Measurements from ENCODE around the gene UGT1A10.

GRCh38 chr2:233813236-233814055, 177.2 kb downstream of the UGT1A10 start:
- TF ChIP-seq FOXM1 (IDR thresholded peaks at IDR 0.05; ENCODE audit: borderline replicate concordance, low read depth): no peak
- TF ChIP-seq, protein P1, sequence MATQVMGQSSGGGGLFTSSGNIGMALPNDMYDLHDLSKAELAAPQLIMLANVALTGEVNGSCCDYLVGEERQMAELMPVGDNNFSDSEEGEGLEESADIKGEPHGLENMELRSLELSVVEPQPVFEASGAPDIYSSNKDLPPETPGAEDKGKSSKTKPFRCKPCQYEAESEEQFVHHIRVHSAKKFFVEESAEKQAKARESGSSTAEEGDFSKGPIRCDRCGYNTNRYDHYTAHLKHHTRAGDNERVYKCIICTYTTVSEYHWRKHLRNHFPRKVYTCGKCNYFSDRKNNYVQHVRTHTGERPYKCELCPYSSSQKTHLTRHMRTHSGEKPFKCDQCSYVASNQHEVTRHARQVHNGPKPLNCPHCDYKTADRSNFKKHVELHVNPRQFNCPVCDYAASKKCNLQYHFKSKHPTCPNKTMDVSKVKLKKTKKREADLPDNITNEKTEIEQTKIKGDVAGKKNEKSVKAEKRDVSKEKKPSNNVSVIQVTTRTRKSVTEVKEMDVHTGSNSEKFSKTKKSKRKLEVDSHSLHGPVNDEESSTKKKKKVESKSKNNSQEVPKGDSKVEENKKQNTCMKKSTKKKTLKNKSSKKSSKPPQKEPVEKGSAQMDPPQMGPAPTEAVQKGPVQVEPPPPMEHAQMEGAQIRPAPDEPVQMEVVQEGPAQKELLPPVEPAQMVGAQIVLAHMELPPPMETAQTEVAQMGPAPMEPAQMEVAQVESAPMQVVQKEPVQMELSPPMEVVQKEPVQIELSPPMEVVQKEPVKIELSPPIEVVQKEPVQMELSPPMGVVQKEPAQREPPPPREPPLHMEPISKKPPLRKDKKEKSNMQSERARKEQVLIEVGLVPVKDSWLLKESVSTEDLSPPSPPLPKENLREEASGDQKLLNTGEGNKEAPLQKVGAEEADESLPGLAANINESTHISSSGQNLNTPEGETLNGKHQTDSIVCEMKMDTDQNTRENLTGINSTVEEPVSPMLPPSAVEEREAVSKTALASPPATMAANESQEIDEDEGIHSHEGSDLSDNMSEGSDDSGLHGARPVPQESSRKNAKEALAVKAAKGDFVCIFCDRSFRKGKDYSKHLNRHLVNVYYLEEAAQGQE (IDR thresholded peaks at IDR 0.05; ENCODE audit: low read depth): no peak
- TF ChIP-seq, protein P2, sequence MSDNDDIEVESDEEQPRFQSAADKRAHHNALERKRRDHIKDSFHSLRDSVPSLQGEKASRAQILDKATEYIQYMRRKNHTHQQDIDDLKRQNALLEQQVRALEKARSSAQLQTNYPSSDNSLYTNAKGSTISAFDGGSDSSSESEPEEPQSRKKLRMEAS (IDR thresholded peaks at IDR 0.05): no peak

All from Ishikawa (cell line).